Kidney tubule cell (primary cell): ENCODE results near the gene ANGPTL7.
A peak's percentile ranks its signal among the peaks of the same experiment; 100 is the strongest.

Source experiments
- DNase-seq: peaks from one replicate; pipeline ENCODE4 v3.0.0-alpha.2; 2018; ENCODE audit warnings: low spot score

ANGPTL7 gene

GRCh38 chr1:11169202-11169601 is 20.0 kb upstream of the ANGPTL7 start:
- peak; percentile 74 for DNase-seq

- no peak for DNase-seq
Observed at GRCh38 chr1:11170102-11170501, 19.1 kb upstream of the ANGPTL7 start.

- DNase-seq = no peak
Observed at GRCh38 chr1:11174261-11174942, 14.8 kb upstream of the ANGPTL7 start.

GRCh38 chr1:11175461-11175860 is 13.7 kb upstream of the ANGPTL7 start:
- DNase-seq = no peak

- DNase-seq = peak; percentile 69
Observed at GRCh38 chr1:11176081-11176706, 13.0 kb upstream of the ANGPTL7 start.

- no peak for DNase-seq
Observed at GRCh38 chr1:11178021-11179015, 10.8 kb upstream of the ANGPTL7 start.

GRCh38 chr1:11179125-11179524 is 10.0 kb upstream of the ANGPTL7 start:
- no peak for DNase-seq

- peak; percentile 34 for DNase-seq
Observed at GRCh38 chr1:11179749-11180148, 9.4 kb upstream of the ANGPTL7 start.

- DNase-seq = peak; percentile 89
Observed at GRCh38 chr1:11180342-11180744, 8.8 kb upstream of the ANGPTL7 start.

- DNase-seq = no peak
Observed at GRCh38 chr1:11182884-11183283, 6.3 kb upstream of the ANGPTL7 start.

- DNase-seq = no peak
Observed at GRCh38 chr1:11184973-11185372, 4.2 kb upstream of the ANGPTL7 start.

- DNase-seq = no peak
Observed at GRCh38 chr1:11187000-11187399, 2.2 kb upstream of the ANGPTL7 start.

GRCh38 chr1:11187494-11187893 is 1.7 kb upstream of the ANGPTL7 start:
- no peak for DNase-seq

- DNase-seq = no peak
Observed at GRCh38 chr1:11187931-11188330, 1.2 kb upstream of the ANGPTL7 start.

GRCh38 chr1:11188381-11188780 is 774 bp upstream of the ANGPTL7 start:
- no peak for DNase-seq

GRCh38 chr1:11193376-11193775 is 4.2 kb downstream of the ANGPTL7 start:
- no peak for DNase-seq

GRCh38 chr1:11194407-11195176 is 5.4 kb downstream of the ANGPTL7 start:
- DNase-seq = no peak

- peak; percentile 19 for DNase-seq
Observed at GRCh38 chr1:11196945-11197344, 7.8 kb downstream of the ANGPTL7 start.

- no peak for DNase-seq
Observed at GRCh38 chr1:11197359-11197758, 8.2 kb downstream of the ANGPTL7 start.

- DNase-seq = no peak
Observed at GRCh38 chr1:11198257-11198656, 9.1 kb downstream of the ANGPTL7 start.

GRCh38 chr1:11198851-11199594 is 9.9 kb downstream of the ANGPTL7 start:
- DNase-seq = no peak
